Astrocyte of the hippocampus (primary cell): Measurements from ENCODE around the gene RNF149.
"Not testable (repeated sequence)": the region's sequence is repeated elsewhere in the genome, so short reads cannot be mapped to it uniquely, and the experiment has no call there.

ENCODE experiments used
- DNase-seq: peaks from one replicate; pipeline ENCODE4 v3.0.0; 2011; ENCODE audit warnings: low read depth, low spot score

Gene RNF149

GRCh38 chr2:101332885-101333766 is 24.6 kb upstream of the RNF149 start:
- no peak for DNase-seq

GRCh38 chr2:101331202-101331601 is 22.7 kb upstream of the RNF149 start:
- no peak for DNase-seq

GRCh38 chr2:101330253-101330933 is 21.9 kb upstream of the RNF149 start:
- peak; percentile 46 for DNase-seq

GRCh38 chr2:101329026-101329425 is 20.5 kb upstream of the RNF149 start:
- DNase-seq, result no peak

- DNase-seq, result no peak
Measured at GRCh38 chr2:101328474-101329007, 20.0 kb upstream of the RNF149 start.

- no peak for DNase-seq
Measured at GRCh38 chr2:101327863-101328394, 19.4 kb upstream of the RNF149 start.

GRCh38 chr2:101325425-101325824 is 16.9 kb upstream of the RNF149 start:
- DNase-seq, result no peak

GRCh38 chr2:101316568-101316967 is 8.1 kb upstream of the RNF149 start:
- DNase-seq, result not testable (repeated sequence)

GRCh38 chr2:101311696-101312017 is 3.2 kb upstream of the RNF149 start:
- DNase-seq, result no peak

- DNase-seq, result no peak
Measured at GRCh38 chr2:101310834-101311695, 2.6 kb upstream of the RNF149 start.

GRCh38 chr2:101310090-101310833 is 1.8 kb upstream of the RNF149 start:
- DNase-seq, result no peak

GRCh38 chr2:101307950-101308431 is 510 bp downstream of the RNF149 start:
- peak; percentile 56 for DNase-seq

GRCh38 chr2:101307503-101307902 is 998 bp downstream of the RNF149 start:
- no peak for DNase-seq

GRCh38 chr2:101306410-101306809 is 2.1 kb downstream of the RNF149 start:
- no peak for DNase-seq

- DNase-seq, result peak; percentile 62
Measured at GRCh38 chr2:101305492-101306078, 2.9 kb downstream of the RNF149 start.

- no peak for DNase-seq
Measured at GRCh38 chr2:101305035-101305434, 3.5 kb downstream of the RNF149 start.

GRCh38 chr2:101303688-101304087 is 4.8 kb downstream of the RNF149 start:
- no peak for DNase-seq

GRCh38 chr2:101302016-101302415 is 6.5 kb downstream of the RNF149 start:
- DNase-seq, result no peak

- DNase-seq, result no peak
Measured at GRCh38 chr2:101300836-101301235, 7.7 kb downstream of the RNF149 start.

GRCh38 chr2:101300164-101300563 is 8.3 kb downstream of the RNF149 start:
- no peak for DNase-seq
